ENCODE measurements around the gene DEPDC7.

DEPDC7 gene

DNA sequence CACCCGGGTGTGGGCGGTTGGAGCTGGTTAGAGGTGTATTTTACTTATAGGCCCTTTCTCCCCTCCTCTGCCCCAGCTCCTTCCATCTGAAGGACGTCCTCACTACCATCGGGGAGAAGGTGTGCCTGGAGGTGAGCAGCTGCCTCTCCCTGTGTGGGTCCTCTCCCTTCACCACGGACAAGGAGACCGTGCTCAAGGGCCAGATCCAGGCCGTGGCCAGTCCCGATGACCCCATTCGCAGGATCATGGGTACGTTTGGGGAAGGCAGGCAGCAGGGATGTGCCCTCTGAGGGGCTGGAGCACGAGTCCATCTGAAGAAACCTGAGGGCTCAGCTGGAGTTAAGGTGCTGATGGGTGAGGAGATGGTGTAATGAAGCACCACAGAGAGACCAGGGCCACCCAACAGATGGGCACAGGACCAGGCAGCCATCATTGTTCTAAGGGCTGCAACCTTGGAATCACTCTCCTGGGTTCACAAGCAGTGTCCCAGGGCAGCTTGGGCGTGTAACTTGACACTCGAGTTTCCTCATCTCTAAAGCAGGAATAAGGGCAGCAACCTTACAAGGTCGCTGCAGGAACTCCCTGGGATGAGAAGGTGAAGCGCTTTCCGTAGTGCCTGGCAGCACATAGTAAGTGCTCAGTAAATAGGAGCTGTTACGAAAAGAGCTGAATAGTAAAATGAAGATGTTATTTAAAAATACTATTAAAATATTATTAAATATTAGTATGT lies 53.1 kb downstream of the DEPDC7 start:
- TF ChIP-seq, protein P1, sequence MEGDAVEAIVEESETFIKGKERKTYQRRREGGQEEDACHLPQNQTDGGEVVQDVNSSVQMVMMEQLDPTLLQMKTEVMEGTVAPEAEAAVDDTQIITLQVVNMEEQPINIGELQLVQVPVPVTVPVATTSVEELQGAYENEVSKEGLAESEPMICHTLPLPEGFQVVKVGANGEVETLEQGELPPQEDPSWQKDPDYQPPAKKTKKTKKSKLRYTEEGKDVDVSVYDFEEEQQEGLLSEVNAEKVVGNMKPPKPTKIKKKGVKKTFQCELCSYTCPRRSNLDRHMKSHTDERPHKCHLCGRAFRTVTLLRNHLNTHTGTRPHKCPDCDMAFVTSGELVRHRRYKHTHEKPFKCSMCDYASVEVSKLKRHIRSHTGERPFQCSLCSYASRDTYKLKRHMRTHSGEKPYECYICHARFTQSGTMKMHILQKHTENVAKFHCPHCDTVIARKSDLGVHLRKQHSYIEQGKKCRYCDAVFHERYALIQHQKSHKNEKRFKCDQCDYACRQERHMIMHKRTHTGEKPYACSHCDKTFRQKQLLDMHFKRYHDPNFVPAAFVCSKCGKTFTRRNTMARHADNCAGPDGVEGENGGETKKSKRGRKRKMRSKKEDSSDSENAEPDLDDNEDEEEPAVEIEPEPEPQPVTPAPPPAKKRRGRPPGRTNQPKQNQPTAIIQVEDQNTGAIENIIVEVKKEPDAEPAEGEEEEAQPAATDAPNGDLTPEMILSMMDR (IDR thresholded peaks at IDR 0.05; ENCODE audit: control extremely low read depth, extremely low read depth, low read depth, missing control alignments) = no peak
- no peak for DNase-seq (ENCODE audit: extremely low spot score)
- POLR2A ChIA-PET = no interaction called here
- CTCF ChIA-PET = interaction anchor here (0.8 to 10.4 kb wide), 6 partner anchors 8 to 202 kb away, joined by 3 to 155 read pairs (median 6); no protein-coding TSS in a partner anchor

DNA sequence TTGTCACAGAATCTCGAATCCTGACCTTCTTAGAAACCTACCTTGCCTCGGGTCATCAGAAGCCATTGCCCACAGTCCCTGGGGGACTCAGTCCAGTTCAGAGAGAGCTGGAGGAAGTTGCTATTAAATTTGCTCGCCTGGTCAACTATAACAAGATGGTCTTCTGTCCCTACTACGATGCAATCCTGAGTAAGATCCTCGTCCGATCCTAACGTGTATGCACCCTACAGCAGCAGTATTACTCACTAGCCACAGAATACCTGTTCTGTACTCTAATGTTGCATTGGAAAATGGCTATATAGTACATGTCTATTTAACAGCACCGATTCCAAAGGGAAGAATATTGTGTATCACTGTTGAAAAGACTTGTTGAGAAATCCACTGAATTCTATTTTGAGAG lies 56.8 kb downstream of the DEPDC7 start:
- TF ChIP-seq, protein P1 (IDR thresholded peaks at IDR 0.05; ENCODE audit: control extremely low read depth, extremely low read depth, low read depth, missing control alignments) = no peak
- ChIA-PET CTCF (interaction anchor here (1.2 to 1.3 kb wide), 2 partner anchors 8 to 18 kb away, joined by 3 to 5 read pairs; no protein-coding TSS in a partner anchor), POLR2A (no interaction called here)
- no peak for DNase-seq (ENCODE audit: extremely low spot score)
